ENCODE results near the gene UGGT1.

Gene UGGT1

DNA sequence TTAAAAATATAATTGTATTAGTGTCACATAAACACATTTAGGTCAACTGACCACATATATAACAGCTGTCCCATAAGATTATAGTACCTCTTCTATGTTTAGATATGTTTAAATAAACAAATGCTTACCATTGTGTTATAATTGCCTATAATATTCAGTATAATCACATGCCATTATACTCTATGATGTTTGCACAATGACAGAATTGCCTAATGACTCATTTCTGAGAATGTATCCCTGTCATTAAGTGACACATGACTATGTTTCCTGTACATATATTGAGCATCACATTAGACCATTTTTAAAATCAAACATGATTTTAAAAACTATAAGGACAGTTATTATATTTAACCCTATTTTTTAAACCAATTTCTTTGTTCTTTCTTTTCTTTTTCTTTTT, 137.9 kb downstream of the UGGT1 start:
- DNase-seq, result no peak

GRCh38 chr2:128232965-128233789, 142.2 kb downstream of the UGGT1 start:
- peak; percentile 70 for DNase-seq

DNA sequence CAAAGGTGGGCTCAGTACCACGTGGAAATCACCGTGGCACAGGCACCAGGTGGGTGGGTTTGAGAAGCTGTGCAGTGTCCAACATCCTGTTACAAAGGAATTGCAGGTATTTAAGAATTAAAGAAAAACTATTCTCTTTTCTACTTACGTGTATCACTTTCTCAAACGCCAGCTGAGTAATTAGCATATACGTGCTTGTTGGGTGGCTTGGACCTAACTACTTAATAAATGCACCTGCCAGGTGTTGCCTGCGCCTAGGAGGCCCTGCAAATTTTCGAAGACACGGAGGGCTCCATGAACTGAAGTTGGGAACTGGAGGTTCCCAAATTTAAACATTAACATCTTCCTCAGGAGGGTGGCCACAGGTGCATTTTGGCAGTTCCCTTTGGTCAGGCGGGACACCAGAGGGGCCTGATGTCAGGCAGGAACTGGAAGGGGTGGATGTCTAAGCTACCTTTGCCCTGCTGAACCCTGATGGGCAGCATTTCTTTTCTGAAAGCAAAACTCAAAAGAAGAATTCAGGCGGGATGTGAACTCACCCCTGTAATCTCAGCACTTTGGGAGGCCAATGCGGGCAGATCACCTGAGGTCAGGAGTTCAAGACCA, 142.9 kb downstream of the UGGT1 start:
- no peak for DNase-seq

DNA sequence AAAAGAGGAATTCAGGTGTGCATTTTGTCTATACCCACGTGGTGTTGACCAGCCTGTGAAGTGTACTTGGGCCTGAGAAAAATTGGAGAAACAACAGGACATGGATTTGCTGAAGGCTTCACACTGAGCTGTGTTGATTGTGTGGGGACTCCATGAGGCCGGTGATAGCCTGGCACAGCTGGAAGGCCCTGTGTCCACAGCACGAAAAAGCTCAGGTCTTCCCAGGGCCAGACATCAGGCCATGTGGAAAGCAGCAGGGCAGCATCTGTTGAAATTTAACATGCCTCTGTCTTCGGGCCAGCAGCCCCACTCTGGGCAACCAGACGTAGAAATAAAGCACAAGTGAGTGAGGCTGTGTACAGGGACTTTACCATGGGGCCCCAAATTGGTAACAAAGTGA, 143.6 kb downstream of the UGGT1 start:
- DNase-seq, result no peak

- DNase-seq, result no peak
Measured at GRCh38 chr2:128235581-128235980, 144.6 kb downstream of the UGGT1 start.

- DNase-seq, result no peak
Measured at GRCh38 chr2:128236491-128237035, 145.6 kb downstream of the UGGT1 start.

DNA sequence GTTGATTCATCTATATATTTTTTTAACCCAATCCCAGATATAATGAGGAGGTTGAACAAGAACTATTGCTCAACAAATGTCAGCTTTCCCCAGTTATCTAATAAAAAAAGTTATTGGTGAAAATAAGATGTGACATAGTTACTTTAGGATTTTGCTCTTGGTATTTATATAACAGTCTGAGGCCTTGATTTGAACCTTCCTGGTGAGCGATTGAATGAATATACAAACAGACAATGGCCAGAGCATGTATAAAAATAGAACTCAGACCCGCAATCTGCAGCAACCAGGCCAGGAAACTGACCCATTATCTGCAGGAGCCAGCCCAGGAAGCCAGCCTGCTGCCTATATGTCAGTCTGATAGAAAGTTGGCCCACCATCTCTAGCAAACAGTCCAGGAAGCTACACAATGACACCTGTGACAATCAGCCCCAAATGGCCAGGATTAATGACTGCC, 146.1 kb downstream of the UGGT1 start:
- DNase-seq, result no peak

GRCh38 chr2:128237911-128238697, 147.1 kb downstream of the UGGT1 start:
- no peak for DNase-seq

GRCh38 chr2:128241896-128242295, 150.9 kb downstream of the UGGT1 start:
- DNase-seq, result no peak
